Stimulated activated CD4-positive, alpha-beta T cell treated with anti-CD3 and anti-CD28 coated beads, Interleukin-1b, Interleukin-23, amount 100 ng/mL, for 4 hours (primary cell): ENCODE measurements around the gene NAALADL2.

Source experiments
- DNase-seq, 2 donors: peaks; one replicate each; pipeline ENCODE4 v3.0.0-alpha.2; 2020; ENCODE audit warnings: low read depth in 2 of 2

Gene NAALADL2

GRCh38 chr3:174859114-174859735 lies at the start of gene NAALADL2:
Gene NAALADL2, plus strand, starts transcription at chr3:174859334.
- no peak for DNase-seq

- DNase-seq: no peak
Measured at GRCh38 chr3:174810254-174810653, 48.9 kb upstream of the NAALADL2 start.

- DNase-seq: no peak
Measured at GRCh38 chr3:174812172-174812862, 46.8 kb upstream of the NAALADL2 start.

- DNase-seq: no peak
Measured at GRCh38 chr3:174815750-174816149, 43.4 kb upstream of the NAALADL2 start.

- DNase-seq: no peak
Measured at GRCh38 chr3:174820885-174821284, 38.2 kb upstream of the NAALADL2 start.

GRCh38 chr3:174821477-174821876 lies 37.7 kb upstream of the NAALADL2 start:
- DNase-seq: no peak

- no peak for DNase-seq
Measured at GRCh38 chr3:174822320-174822719, 36.8 kb upstream of the NAALADL2 start.

GRCh38 chr3:174826069-174826468 lies 33.1 kb upstream of the NAALADL2 start:
- DNase-seq: no peak

- DNase-seq: no peak
Measured at GRCh38 chr3:174844746-174845145, 14.4 kb upstream of the NAALADL2 start.

GRCh38 chr3:174846055-174846454 lies 13.1 kb upstream of the NAALADL2 start:
- no peak for DNase-seq

GRCh38 chr3:174854987-174855386 lies 4.1 kb upstream of the NAALADL2 start:
- DNase-seq: no peak

GRCh38 chr3:174857301-174857700 lies 1.8 kb upstream of the NAALADL2 start:
- no peak for DNase-seq

- DNase-seq: no peak
Measured at GRCh38 chr3:174858353-174858752, 781 bp upstream of the NAALADL2 start.

- DNase-seq: no peak
Measured at GRCh38 chr3:174859756-174860155, 622 bp downstream of the NAALADL2 start.

GRCh38 chr3:174862101-174862500 lies 3.0 kb downstream of the NAALADL2 start:
- DNase-seq: no peak

- DNase-seq: no peak
Measured at GRCh38 chr3:174862666-174863065, 3.5 kb downstream of the NAALADL2 start.

GRCh38 chr3:174863488-174863887 lies 4.4 kb downstream of the NAALADL2 start:
- no peak for DNase-seq

- DNase-seq: no peak
Measured at GRCh38 chr3:174869448-174869847, 10.3 kb downstream of the NAALADL2 start.

- DNase-seq: no peak
Measured at GRCh38 chr3:174873832-174874657, 14.9 kb downstream of the NAALADL2 start.

- DNase-seq: no peak
Measured at GRCh38 chr3:174882789-174883188, 23.7 kb downstream of the NAALADL2 start.

GRCh38 chr3:174883881-174884675 lies 24.9 kb downstream of the NAALADL2 start:
- DNase-seq: no peak
